ENCODE measurements around the gene CAMK2N1. TPM values are rescaled to one million over a fixed set of nuclear protein-coding genes. Genes with fewer than 3 reads are reported as not detected.
"Not testable (repeated sequence)": the region's sequence is repeated elsewhere in the genome, so short reads cannot be mapped to it uniquely, and the experiment has no call there.

The CAMK2N1 gene
- total RNA-seq, 1 experiment from 2014 or later, result 10.1 TPM

- TF ChIP-seq ZNF425 (CRISPR knock-in tag; conservative IDR thresholded peaks at IDR 0.05), result no peak
- TF ChIP-seq ZNF396 (CRISPR knock-in tag; IDR thresholded peaks at IDR 0.05; ENCODE audit: borderline replicate concordance), result no peak
- TF ChIP-seq FOXJ3 (CRISPR knock-in tag; IDR thresholded peaks at IDR 0.05; ENCODE audit: borderline replicate concordance), result no peak
- no peak for TF ChIP-seq MAX (CRISPR knock-in tag; IDR thresholded peaks at IDR 0.05)
- TF ChIP-seq SOX15 (CRISPR knock-in tag; IDR thresholded peaks at IDR 0.05), result no peak
- no peak for TF ChIP-seq MYBL2 (CRISPR knock-in tag; IDR thresholded peaks at IDR 0.05)
Observed at GRCh38 chr1:20497506-20497905, 11.5 kb upstream of the CAMK2N1 start (continued).

- H3K27me3 Mint-ChIP-seq (ENCODE audit: low read depth); CTCF ChIA-PET; POLR2A ChIA-PET; H3K4me3 Mint-ChIP-seq; H3K27ac Mint-ChIP-seq; DNase-seq (ENCODE audit: low spot score); ATAC-seq; H3K9me3 Mint-ChIP-seq; H3K4me1 Mint-ChIP-seq: not testable (repeated sequence)
- H3K36me3 Mint-ChIP-seq, result peaks cover 18% of the 10 kb centered on the region
Observed at GRCh38 chr1:20496725-20497383, 10.8 kb upstream of the CAMK2N1 start.

GRCh38 chr1:20496241-20496661 lies 10.2 kb upstream of the CAMK2N1 start:
- H3K27me3 Mint-ChIP-seq (ENCODE audit: low read depth), result peaks cover 4% of the 10 kb centered on the region; the same call in 1 of the 2 replicates
- H3K4me1 Mint-ChIP-seq, result no peaks in the 10 kb centered on the region; the same call in none of the 2 replicates
- ChIA-PET CTCF (no interaction called here), POLR2A (no interaction called here)
- no peak for DNase-seq (ENCODE audit: low spot score)
- no peaks in the 10 kb centered on the region for H3K9me3 Mint-ChIP-seq
- peaks cover 12% of the 10 kb centered on the region for H3K36me3 Mint-ChIP-seq
- no peak overlapping the region; the same call in 1 of the 2 replicates for H3K27ac Mint-ChIP-seq
- no peak for ATAC-seq
- H3K4me3 Mint-ChIP-seq, result no peak overlapping the region
- TF ChIP-seq OVOL2 (CRISPR knock-in tag; IDR thresholded peaks at IDR 0.05; ENCODE audit: borderline replicate concordance) (no peak), KAT7 (CRISPR knock-in tag; IDR thresholded peaks at IDR 0.05; ENCODE audit: borderline replicate concordance) (no peak), PREB (CRISPR knock-in tag; IDR thresholded peaks at IDR 0.05; ENCODE audit: borderline replicate concordance) (no peak), ZNF317 (CRISPR knock-in tag; IDR thresholded peaks at IDR 0.05; ENCODE audit: borderline replicate concordance, low read depth) (no peak), HMGA2 (CRISPR knock-in tag; IDR thresholded peaks at IDR 0.05) (no peak), FOXP4 (CRISPR knock-in tag; IDR thresholded peaks at IDR 0.05) (no peak), ATF6 (CRISPR knock-in tag; IDR thresholded peaks at IDR 0.05) (no peak), CDX4 (CRISPR knock-in tag; IDR thresholded peaks at IDR 0.05; ENCODE audit: borderline replicate concordance) (no peak), ZBTB43 (CRISPR knock-in tag; IDR thresholded peaks at IDR 0.05) (no peak), USF2 (CRISPR knock-in tag; IDR thresholded peaks at IDR 0.05) (no peak)

Data from WTC11 (cell line).